NCI-H1417 (cell line): ENCODE data around the gene VIPR2.

Experiments used
- DNase-seq, 3 experiments: peaks; one replicate each; lab custom pipeline; 2025; lab: John Stamatoyannopoulos, UW

The VIPR2 gene

DNA sequence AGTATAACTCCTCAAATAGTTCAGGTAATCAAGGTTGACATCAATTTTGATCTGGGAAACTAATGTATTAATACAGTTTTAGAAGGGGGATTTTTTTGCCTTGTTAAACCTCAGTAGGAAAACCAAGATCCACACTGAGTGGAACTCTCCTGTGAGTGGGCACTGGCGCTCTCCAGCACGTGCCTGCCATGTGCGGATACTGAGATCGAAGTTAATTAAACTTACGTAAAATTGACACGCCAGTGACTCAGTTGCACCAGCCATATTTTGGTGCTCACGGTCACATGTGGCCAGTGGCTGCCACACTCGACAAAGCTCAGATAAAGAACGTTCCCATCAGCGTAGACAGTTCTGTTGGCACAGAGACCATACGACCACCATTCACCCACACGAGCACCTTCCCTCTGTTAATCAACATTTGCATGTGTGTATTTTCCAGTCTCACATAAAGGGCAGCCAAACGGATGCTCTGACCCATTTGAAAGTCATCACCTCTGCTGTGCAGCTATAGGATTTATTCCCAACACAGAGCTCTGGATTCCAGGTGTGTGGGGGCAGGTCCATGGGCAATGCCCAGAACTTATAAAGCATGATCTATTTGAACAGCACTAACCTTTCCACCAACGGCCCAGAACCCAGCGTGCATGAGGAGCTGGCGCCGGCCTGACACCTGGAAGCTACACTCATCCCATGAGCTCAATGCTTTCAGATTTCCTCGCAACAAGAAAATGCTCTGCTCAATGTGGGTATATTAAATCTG lies 77.7 kb downstream of the VIPR2 start:
- DNase-seq = no peak

DNA sequence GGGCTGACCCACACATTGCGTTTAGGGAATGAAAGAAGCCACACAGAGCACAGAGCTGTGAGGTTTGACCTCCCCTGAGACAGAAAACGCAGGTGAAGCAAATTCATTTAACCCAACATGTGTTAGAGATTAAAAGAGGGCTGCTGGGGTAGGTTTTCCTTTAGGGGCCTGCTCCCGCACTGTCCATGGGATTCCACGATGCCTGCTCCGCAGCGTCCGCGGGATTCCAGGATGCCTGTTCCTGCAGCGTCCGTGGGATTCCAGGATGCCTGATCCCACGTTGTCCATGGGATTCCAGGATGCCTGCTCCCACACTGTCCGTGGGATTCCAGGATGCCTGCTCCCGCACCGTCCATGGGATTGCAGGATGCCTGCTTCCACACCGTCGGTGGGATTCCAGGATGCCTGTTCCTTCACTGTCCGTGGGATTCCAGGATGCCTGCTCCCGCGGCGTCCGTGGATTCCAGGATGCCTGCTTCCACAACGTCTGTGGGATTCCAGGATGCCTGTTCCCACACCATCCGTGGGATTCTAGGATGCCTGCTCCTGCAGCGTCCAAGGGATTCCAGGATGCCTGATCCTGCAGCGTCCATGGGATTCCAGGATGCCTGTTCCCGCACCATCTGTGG lies 78.7 kb downstream of the VIPR2 start:
- no peak for DNase-seq

DNA sequence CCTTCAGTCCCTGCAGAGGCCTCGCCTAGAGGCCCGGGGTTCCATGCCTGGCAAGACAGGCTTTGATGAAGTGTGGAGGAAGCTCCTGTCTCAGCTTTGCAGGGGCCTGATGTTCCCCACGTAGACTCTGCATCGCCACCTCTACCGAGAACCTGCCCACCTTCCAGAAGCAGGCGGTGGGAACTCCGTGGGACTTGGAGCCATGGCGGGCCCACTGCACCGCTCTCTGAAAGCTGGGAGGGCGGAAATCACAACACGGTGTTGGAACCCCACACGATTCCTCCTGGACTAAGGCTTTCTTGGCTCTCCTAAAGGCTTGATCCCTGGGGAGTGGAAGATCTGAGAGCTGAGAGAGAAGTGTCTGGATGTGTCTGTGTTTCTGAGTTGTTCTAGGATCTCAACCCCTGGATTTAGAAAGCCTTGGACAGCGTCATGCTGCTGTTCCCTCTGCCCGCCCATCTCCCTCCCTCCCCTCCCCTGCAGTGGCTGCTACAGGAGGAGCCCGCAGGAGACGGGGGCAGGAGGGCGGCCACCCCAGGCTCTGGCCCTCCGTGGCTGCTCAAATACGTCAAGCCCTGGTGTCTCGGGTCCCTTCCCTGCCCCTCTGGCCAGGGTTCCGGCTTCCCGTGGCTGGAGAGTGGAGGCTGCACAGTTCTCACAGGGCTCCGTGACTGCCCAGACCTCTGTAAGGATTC lies 79.7 kb downstream of the VIPR2 start:
- DNase-seq = no peak

DNA sequence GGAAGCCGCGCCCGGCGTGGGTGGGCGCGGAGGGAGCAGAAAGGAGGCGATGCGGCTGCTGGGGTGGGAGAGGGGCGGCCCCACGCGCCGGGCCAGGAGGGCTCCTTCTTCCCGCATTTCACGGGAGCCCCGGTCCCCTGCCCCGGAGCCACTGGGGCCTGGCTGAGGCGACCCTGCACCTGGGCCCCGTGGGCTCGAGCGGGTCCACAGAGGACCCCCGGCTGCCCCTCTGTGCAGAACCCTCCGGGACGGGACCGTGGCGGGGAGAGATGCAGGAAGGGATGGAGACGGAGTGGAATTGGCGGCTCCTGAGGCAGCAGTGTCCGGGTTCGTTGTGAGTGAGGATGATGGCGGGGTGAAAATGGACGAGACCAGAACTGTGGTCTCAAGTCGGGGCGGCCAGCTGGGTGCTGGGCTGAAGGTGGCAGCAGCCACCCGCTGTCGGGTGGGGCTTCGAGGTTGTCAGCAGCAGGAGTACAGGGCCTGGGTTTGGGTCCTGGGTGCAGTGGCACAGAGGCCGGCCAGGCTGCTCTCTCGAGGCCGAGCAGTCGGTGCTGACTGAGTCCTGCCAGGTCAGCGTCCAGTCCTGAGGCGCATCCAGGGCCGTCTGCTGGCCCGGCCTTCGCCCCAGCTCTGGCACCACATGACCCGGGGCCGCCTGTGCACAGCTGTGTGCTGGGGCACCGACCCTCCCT lies 80.4 kb downstream of the VIPR2 start:
- no peak for DNase-seq

DNA sequence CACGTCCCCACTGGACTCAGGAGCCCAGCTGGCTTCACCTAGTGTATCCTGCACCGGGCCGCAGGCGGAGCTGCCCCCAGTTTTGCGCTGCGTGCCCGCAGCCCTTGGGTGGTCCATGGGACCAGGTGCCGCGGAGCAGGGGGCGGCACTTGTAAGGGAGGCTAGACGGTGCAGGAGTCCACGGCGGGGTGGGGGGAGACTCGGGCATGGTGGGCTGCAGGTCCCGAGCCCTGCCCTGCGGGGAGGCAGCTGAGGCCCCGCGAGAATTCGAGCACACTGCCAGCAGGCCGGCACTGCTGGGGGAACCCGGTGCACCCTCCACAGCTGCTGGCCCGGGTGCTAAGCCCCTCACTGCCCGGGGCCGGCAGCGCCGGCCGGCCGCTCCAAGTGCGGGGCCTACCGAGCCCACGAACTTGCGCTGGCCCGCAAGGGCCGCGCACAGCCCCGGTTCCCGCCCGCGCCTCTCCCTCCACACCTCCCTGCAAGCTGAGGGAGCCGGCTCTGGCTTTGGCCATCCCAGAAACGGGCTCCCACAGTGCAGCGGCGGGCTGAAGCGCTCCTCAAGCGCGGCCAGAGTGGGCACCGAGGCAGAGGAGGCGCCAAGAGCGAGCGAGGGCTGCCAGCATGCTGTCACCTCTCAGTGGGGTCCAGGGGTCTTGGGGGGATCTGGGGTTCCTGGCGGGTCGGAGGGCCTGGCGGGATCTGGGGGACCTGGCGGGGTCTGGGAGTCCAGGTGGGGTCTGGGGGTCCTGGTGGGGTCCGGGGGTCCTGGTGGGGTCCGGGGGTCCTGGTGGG lies 81.4 kb downstream of the VIPR2 start:
- no peak for DNase-seq

DNA sequence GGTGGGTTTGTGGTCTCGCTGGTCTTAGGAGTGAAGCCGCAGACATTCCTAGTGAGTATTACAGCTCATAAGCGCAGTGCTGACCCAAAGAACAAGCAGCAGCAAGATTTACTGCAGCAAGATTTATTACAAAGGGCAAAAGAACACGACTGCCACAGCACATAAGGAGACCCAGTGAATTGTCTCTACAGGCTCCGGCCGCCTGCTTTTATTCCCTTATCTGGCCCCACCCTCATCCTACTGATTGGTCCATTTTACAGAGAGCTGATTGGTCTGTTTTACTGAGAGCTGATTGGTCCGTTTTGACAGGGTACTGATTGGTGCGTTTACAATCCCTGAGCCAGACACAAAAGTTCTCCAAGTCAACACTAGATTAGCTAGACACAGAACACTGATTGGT lies 82.1 kb downstream of the VIPR2 start:
- DNase-seq = no peak

DNA sequence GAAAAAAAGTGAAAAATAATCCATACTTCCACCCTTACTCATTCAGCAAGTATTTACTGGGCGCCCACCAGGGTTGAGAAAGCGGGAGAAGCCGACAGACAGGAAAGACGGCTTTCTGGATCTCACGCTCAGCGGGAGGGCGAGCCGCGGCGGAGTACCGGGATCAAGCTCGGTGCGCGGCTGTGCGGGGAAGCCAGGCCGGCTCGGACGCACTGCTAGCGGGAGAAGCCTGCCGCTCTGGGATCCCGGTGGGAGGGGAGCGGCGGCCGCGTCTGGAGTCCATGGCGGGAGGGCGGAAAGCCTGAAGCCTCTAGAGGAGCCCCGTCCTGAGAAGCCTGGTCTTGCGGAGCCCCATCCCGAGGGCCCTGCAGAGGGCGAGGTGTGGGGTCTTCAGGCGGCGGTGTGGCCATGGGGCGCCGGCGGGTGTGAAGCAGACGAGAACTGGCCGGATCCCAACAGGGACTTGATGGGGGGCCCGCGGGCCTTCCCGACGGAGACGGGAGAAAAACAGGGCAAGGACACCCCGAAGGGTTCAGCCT lies 82.9 kb downstream of the VIPR2 start:
- no peak for DNase-seq

DNA sequence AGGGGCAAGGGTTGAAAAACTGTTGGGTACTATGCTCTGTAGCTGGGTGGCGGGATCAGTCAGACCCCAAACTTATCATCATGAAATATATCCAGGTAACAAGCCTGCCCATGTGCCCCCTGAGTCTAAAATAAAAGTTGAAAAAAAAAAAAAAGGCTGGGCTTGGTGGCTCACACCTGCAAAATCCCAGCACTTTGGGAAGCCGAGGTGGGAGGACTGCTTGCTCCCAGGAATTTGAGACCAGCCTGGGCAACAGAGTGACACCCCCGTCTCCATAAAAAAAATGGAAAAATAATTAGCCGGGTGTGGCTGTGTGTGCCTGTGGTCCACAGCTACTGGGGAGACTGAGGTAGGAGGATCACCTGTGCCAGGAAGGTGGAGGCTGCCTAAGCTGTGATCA lies 83.5 kb downstream of the VIPR2 start:
- no peak for DNase-seq

DNA sequence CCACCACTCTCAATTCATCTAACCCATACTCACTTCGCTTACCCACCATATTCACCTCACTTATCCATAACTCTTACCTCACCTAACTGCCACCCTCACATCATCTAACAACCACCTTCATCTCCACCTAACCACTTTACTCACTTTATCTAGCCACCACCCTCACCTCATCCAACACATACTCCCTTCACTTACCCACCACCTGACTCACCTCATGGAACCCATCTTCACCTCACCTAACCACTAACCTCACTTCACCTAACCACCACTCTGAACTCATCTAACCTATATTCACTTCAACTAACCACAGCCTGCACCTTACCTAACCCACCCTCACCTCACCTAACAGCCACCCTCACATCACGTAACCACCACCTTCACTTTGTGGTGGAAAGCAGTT lies 84.2 kb downstream of the VIPR2 start:
- DNase-seq = no peak

DNA sequence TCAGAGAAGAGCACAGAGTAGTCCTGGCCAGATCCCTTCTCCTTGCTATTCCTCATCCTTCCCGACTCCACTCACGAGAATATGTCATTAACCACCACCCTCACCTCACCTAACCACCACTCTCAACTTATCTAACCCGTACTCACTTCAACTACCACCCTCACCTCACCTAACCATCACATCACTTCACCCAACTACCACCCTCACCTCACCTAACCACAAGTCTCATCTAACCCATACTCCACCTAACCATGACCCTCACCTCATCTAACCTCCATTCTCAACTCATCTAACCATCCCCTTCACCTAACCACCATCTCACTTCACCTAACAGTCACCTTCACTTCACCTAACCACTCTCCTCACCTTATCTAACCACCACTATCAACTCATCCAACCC lies 85.0 kb downstream of the VIPR2 start:
- DNase-seq = no peak

DNA sequence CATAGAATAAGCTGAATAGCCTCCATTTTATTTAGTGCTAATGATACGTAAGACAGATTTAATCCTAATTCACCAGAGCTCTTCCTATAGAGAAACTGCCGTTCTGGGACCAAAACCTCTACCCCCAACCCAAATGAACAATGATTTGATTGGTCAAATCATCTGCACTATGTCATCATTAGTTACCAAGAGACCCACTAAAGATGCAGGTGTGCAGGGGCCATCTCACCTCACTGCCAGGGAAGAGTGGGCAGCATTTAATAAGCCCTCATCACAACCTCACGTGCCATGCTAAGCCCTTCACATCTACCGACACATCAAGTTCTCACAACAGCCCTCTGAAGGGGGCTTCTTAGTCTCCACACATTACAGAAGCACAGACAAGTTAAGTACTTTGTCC lies 87.0 kb downstream of the VIPR2 start:
- DNase-seq = no peak

DNA sequence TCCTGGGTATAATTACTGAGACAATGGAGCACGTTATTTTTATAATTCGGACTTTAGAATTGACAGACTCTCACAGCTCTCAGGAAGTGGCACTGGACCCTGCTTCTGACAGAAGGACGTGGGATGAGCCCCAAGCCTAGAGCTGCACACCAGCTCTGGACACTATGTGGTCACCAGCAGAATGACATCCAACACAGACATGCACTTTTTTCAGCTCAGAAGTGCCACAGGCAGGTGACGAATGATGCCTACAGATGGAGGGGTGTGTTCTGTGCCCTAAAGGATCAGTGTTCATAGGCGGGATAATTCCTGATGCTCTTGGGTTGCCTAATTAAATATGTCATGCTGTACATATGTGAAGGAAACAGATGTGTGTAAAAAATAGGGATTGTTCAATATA lies 87.9 kb downstream of the VIPR2 start:
- peak in 1 of 3 experiments; percentile 16 for DNase-seq

DNA sequence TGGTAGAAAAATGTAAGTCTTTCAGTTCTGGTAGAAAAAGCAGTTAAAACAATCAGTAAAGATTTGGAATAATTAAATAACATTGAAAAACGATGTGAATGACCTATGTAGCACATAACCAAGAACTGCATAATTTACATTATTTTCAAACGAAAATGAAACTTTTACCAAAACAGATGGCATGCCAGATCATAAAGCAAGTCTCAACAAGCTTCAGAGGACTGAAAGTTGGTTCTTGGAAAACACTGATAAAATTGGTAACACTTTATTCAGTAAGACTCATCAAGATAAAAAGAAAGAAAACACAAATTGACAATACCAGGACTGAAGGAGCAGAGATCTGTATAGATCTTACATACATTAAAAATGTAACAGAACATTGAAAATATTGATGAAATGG lies 92.8 kb downstream of the VIPR2 start:
- no peak for DNase-seq

DNA sequence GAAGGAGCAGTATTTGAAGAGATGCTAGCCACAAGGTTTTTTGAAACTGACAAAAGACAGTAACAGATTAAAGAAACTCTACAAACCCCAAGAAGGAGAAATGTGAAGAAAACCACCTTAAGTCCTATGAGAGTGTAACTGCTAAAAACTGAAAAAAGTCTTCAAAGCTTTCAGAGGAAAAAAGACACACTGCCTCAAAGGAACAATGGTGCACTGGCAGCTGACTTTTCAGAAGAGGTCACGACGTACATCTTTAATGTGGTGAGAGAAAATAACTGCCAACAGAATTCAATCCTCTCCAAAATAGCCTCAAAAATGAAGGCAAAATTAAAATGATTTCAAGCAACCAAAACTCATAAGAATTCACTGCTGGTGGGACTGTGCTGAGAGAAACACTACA lies 94.0 kb downstream of the VIPR2 start:
- DNase-seq = no peak

DNA sequence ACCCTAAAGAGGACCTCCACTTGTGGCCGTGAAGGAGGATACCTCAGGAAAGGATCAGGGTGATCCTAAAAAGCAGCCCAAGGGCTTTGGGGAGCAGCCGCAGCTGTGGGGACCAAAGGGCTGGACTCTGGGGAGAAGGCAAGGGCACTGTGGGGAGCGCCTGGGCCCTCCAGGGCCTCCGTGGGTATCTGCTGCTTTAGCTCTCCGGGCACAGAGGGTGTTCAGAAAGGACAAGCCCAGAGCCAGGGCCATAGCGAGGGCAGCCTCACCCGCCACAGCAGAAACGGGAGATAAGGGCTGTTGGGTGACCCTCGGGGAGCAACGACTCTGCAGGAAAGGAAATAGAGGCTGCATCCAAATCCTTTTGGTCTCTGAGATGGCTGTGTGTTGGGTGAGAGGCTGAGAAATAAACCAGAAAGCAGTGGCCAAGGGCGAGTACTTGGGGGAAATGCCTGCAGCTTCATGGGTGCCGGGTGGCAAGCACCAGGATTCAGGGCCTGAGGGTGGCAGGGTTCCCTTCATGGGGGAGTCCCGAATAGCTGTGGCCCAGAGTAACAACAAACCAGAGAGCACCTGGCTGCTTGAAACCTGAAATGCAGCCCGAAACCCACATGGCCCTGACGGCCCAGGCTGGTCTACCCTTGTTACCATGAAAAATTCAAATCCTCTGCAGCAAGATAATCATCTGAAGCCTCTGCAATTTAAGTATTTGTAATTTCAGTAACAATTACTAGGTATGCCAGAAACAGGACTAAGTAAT lies 95.2 kb downstream of the VIPR2 start:
- no peak for DNase-seq

DNA sequence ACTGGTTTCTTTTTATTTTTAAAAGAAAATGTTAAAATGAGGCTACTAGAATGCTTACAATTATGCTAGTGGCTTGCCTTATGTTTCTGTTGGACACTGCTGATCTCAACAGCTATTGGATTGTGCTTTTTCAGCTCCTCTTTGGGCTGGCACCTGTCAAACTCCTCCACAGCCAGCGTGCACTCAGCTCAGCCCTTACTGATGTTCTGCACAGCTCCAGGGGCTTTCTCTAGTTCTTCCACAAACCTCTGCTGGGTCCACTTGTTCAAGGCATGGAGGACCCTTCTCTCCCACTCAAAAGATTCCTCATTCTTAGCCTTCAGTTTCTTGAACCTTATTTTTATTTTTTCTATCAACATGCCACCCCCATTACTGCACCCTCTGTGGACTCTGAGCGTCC lies 96.0 kb downstream of the VIPR2 start:
- DNase-seq = no peak

DNA sequence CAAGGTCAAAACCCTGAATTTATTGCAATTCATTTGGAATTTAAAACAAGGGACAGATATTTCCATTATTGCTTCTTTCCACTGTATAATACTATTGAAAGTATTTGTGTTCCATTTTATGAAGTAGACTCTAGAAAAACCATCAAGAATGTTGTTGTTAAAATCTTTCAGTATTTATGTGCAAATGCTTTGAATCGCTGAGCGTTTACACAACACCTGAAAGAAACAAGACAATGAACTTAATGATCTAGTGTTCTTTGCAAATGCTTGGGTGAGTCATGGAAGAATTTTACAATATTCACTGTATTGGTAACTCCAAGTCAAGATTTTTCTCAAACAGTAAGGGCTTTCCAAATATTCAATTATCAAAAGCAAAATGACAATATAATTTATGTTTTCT lies 97.1 kb downstream of the VIPR2 start:
- no peak for DNase-seq

DNA sequence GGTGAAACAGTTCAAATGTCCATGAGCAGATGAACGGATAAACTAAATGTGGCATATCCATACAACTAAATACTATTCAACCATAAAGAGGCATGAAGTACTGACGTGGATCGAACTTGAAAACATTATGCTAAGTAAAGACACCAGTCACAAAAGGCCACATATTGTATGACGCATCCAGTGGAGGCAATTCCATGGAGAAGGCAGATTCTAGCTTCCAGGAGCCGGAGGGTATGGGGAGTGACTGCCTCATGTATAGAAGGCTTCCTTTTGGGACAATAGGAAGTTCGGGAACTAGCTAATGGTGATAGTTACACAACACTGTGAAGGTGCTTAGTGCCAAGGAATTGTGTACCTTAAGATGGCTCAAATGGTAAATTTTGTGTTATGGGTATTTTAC lies 98.4 kb downstream of the VIPR2 start:
- no peak for DNase-seq

DNA sequence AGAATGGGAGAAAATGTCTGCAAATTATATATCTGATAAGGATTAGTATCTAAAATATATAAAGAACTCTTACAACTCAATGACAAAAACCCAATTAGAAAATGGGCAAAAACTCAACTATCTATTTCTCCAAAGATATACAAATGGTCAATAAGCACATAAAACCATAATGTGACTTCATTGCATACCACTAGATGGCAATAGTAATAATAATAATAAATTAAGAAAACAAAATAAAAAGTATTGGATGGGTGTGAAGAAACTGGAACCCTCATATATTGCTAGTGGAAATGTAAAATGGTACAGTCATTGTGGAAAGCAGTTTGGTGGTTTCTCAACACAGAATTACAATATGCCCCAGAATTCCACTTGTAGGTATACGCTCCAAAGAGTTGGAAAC lies 98.8 kb downstream of the VIPR2 start:
- DNase-seq = no peak

DNA sequence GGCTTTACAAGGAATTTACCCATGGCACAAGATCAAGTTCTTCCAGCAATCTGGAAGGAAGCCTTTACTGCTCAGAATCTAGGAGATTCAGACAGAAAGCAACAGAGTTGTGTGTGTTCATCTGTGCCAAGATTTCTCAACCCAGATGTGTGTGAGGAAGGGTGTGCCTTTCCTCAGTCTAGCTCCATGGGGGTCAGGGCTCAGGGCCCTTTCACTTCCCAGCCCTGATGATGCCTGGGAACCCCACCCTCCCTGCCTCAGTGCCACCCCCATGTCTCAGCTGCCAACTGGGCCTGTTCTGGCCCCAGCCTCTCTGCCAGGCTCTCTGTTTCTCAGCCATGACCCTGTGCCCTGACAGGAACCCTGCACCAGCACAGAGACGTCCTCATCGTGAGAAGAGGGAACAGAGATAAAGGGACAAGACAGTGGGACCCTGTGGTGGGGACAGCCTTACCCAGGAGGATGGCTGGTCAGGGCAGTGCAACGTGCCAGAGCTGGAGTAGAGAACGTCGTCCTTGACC lies 102.0 kb downstream of the VIPR2 start:
- no peak for DNase-seq

DNA sequence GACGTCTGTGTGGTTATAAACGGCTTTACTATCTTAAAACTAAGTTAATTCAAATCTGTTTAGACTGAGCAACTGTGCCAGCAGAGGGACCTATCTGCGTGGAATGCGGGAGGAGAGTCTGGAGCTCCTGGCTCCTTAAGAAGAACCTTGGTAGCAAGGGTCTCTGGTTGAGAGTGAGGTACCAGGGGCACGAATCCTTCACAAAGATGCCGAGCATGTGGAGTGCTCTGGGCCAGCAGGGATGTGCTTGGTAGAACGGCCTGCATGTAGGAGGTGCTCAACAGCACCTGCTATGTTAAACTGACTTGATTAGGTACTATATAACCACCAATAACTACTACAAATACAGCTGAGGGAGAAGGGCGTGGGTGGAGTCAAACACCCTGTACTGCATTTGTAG lies 102.6 kb downstream of the VIPR2 start:
- no peak for DNase-seq
